SHP77 (cell line): ENCODE measurements around the gene LRIG1.

Experiments
- DNase-seq, 2 experiments: peaks; one replicate each; lab custom pipeline; 2025; lab: John Stamatoyannopoulos, UW

Gene LRIG1

GRCh38 chr3:66401675-66402491 is 98.9 kb downstream of the LRIG1 start:
- DNase-seq: no peak

- DNase-seq: no peak
These were observed 99.7 kb downstream of the LRIG1 start for GRCh38 chr3:66401157-66401550.

GRCh38 chr3:66400411-66401156 is 100.2 kb downstream of the LRIG1 start:
- DNase-seq: no peak

GRCh38 chr3:66399529-66400232 is 101.1 kb downstream of the LRIG1 start:
- no peak for DNase-seq

- no peak for DNase-seq
These were observed 102.4 kb downstream of the LRIG1 start for GRCh38 chr3:66398228-66399025.

GRCh38 chr3:66397745-66398144 is 103.1 kb downstream of the LRIG1 start:
- DNase-seq: no peak

- DNase-seq: no peak
These were observed 103.9 kb downstream of the LRIG1 start for GRCh38 chr3:66396888-66397287.

- DNase-seq: no peak
These were observed 104.6 kb downstream of the LRIG1 start for GRCh38 chr3:66396161-66396760.

- no peak for DNase-seq
These were observed 105.2 kb downstream of the LRIG1 start for GRCh38 chr3:66395635-66396034.

GRCh38 chr3:66394753-66395249 is 106.0 kb downstream of the LRIG1 start:
- DNase-seq: no peak

GRCh38 chr3:66394019-66394752 is 106.6 kb downstream of the LRIG1 start:
- DNase-seq: no peak

- DNase-seq: no peak
These were observed 107.4 kb downstream of the LRIG1 start for GRCh38 chr3:66393333-66394005.

GRCh38 chr3:66392966-66393332 is 107.9 kb downstream of the LRIG1 start:
- DNase-seq: no peak

- DNase-seq: no peak
These were observed 108.3 kb downstream of the LRIG1 start for GRCh38 chr3:66392512-66392911.

GRCh38 chr3:66390013-66390412 is 110.8 kb downstream of the LRIG1 start:
- no peak for DNase-seq

GRCh38 chr3:66386925-66387650 is 113.7 kb downstream of the LRIG1 start:
- DNase-seq: no peak

GRCh38 chr3:66386011-66386924 is 114.6 kb downstream of the LRIG1 start:
- no peak for DNase-seq

GRCh38 chr3:66385066-66385465 is 115.8 kb downstream of the LRIG1 start:
- DNase-seq: no peak
